Measurements from ENCODE around the gene HOXB5.

HOXB5 gene

GRCh38 chr17:48545539-48545938 lies 48.0 kb downstream of the HOXB5 start:
- peaks cover 48 to 96% (median 92%) of the 10 kb centered on the region in 3 experiments for H3K27me3 ChIP-seq (ENCODE audit: control insufficient read depth in 3 of 3, insufficient read depth in 3 of 3, low read depth in 1 of 3, low read length in 3 of 3)

GRCh38 chr17:48545022-48545375 lies 48.6 kb downstream of the HOXB5 start, which contains the start of gene HOXB2:
Gene HOXB2, minus strand, starts transcription at chr17:48545109. Its CDS starts 198 bp downstream, at chr17:48544911.
- Histone ChIP-seq H2BK12ac (ENCODE audit: low read length) (no peak within 1 kb of the TSS), H4K91ac (ENCODE audit: low read depth, low read length, poor library complexity) (no peak within 1 kb of the TSS), H3K4me3 (ENCODE audit: low read length in 2 of 2) (peak within 1 kb of the TSS in 1 of 2 donors; percentile 45), H3K4me2 (ENCODE audit: insufficient read depth, low read length, poor library complexity, severe bottlenecking) (no peak within 1 kb of the TSS), H2BK5ac (ENCODE audit: low read length) (no peak within 1 kb of the TSS), H4K8ac (ENCODE audit: low read depth, low read length) (no peak within 1 kb of the TSS), H2BK120ac (ENCODE audit: low read depth, low read length) (no peak within 1 kb of the TSS), H2BK15ac (ENCODE audit: low read length) (no peak within 1 kb of the TSS), H3K9ac (ENCODE audit: low read depth, low read length, poor library complexity) (no peak within 1 kb of the TSS), H3K18ac (ENCODE audit: low read length) (no peak within 1 kb of the TSS), H3K36me3 (replicated peaks in 1 of 2; ENCODE audit: control insufficient read depth in 2 of 2, insufficient read depth in 2 of 2, low read length in 2 of 2) (no peaks in the 10 kb centered on the region), H3K23ac (ENCODE audit: low read depth, low read length, poor library complexity) (no peak within 1 kb of the TSS), H3K14ac (ENCODE audit: low read length) (no peak within 1 kb of the TSS), H3K79me1 (ENCODE audit: low read depth, low read length) (no peaks in the 10 kb centered on the region), H2AFZ (ENCODE audit: low read length) (peak within 1 kb of the TSS; percentile 29), H2AK5ac (ENCODE audit: low read depth, low read length) (no peak within 1 kb of the TSS), H3K4me1 (ENCODE audit: control insufficient read depth in 2 of 2, insufficient read depth in 1 of 2, low read depth in 1 of 2, low read length in 2 of 2) (no peaks in the 10 kb centered on the region), H3K27ac (replicated peaks; ENCODE audit: low read length) (no peak within 1 kb of the TSS), H3K4ac (ENCODE audit: low read length) (no peak within 1 kb of the TSS), H3K27me3 (ENCODE audit: control insufficient read depth in 3 of 3, insufficient read depth in 3 of 3, low read depth in 1 of 3, low read length in 3 of 3) (peaks cover 44 to 98% (median 92%) of the 10 kb centered on the region in 3 experiments), H3K9me3 (replicated peaks in 1 of 2; ENCODE audit: control insufficient read depth in 2 of 2, insufficient read depth in 1 of 2, low read depth in 1 of 2, low read length in 2 of 2) (peaks cover 0 to 4% of the 10 kb centered on the region in 2 donors)
- WGBS, 2 donors (ENCODE audit: extremely low coverage in 2 of 2, insufficient read length in 2 of 2, insufficient replicate concordance in 1 of 2): no CpG with 5 or more reads among the region's 12 CpGs
- no peak for DNase-seq (ENCODE audit: low spot score)

More at GRCh38 chr17:48545539-48545938, 48.0 kb downstream of the HOXB5 start:
- Histone ChIP-seq H3K4me1 (ENCODE audit: control insufficient read depth in 2 of 2, insufficient read depth in 1 of 2, low read depth in 1 of 2, low read length in 2 of 2) (no peaks in the 10 kb centered on the region), H3K9me3 (replicated peaks in 1 of 2; ENCODE audit: control insufficient read depth in 2 of 2, insufficient read depth in 1 of 2, low read depth in 1 of 2, low read length in 2 of 2) (peaks cover 0 to 4% of the 10 kb centered on the region in 2 donors), H2AFZ (ENCODE audit: low read length) (no peak overlapping the region), H3K4me2 (ENCODE audit: insufficient read depth, low read length, poor library complexity, severe bottlenecking) (no peak overlapping the region), H2AK5ac (ENCODE audit: low read depth, low read length) (no peak overlapping the region), H2BK15ac (ENCODE audit: low read length) (no peak overlapping the region), H3K9ac (ENCODE audit: low read depth, low read length, poor library complexity) (no peak overlapping the region), H3K4ac (ENCODE audit: low read length) (no peak overlapping the region), H3K36me3 (replicated peaks in 1 of 2; ENCODE audit: control insufficient read depth in 2 of 2, insufficient read depth in 2 of 2, low read length in 2 of 2) (no peaks in the 10 kb centered on the region), H3K27ac (replicated peaks; ENCODE audit: low read length) (no peak overlapping the region), H2BK120ac (ENCODE audit: low read depth, low read length) (no peak overlapping the region), H2BK12ac (ENCODE audit: low read length) (no peak overlapping the region), H3K4me3 (ENCODE audit: low read length in 2 of 2) (peak overlapping the region in 1 of 2 donors; percentile 36), H3K18ac (ENCODE audit: low read length) (no peak overlapping the region), H3K14ac (ENCODE audit: low read length) (no peak overlapping the region), H4K8ac (ENCODE audit: low read depth, low read length) (no peak overlapping the region), H2BK5ac (ENCODE audit: low read length) (no peak overlapping the region), H3K79me1 (ENCODE audit: low read depth, low read length) (no peaks in the 10 kb centered on the region), H3K23ac (ENCODE audit: low read depth, low read length, poor library complexity) (no peak overlapping the region), H4K91ac (ENCODE audit: low read depth, low read length, poor library complexity) (no peak overlapping the region)
- no CpG with 5 or more reads among the region's 1 CpG for WGBS, 2 donors (ENCODE audit: extremely low coverage in 2 of 2, insufficient read length in 2 of 2, insufficient replicate concordance in 1 of 2)
- no peak for DNase-seq (ENCODE audit: low spot score)

GRCh38 chr17:48544349-48545021 lies 49.1 kb downstream of the HOXB5 start:
- Histone ChIP-seq H2AFZ (ENCODE audit: low read length) (peak overlapping the region; percentile 29), H3K18ac (ENCODE audit: low read length) (no peak overlapping the region), H4K8ac (ENCODE audit: low read depth, low read length) (no peak overlapping the region), H3K79me1 (ENCODE audit: low read depth, low read length) (no peaks in the 10 kb centered on the region), H3K9me3 (replicated peaks in 1 of 2; ENCODE audit: control insufficient read depth in 2 of 2, insufficient read depth in 1 of 2, low read depth in 1 of 2, low read length in 2 of 2) (peaks cover 0 to 6% of the 10 kb centered on the region in 2 donors), H2BK5ac (ENCODE audit: low read length) (no peak overlapping the region), H3K27ac (replicated peaks; ENCODE audit: low read length) (no peak overlapping the region), H2BK12ac (ENCODE audit: low read length) (no peak overlapping the region), H3K23ac (ENCODE audit: low read depth, low read length, poor library complexity) (no peak overlapping the region), H2BK120ac (ENCODE audit: low read depth, low read length) (no peak overlapping the region), H3K14ac (ENCODE audit: low read length) (no peak overlapping the region), H3K9ac (ENCODE audit: low read depth, low read length, poor library complexity) (no peak overlapping the region), H3K4me2 (ENCODE audit: insufficient read depth, low read length, poor library complexity, severe bottlenecking) (no peak overlapping the region), H3K36me3 (replicated peaks in 1 of 2; ENCODE audit: control insufficient read depth in 2 of 2, insufficient read depth in 2 of 2, low read length in 2 of 2) (no peaks in the 10 kb centered on the region), H2AK5ac (ENCODE audit: low read depth, low read length) (no peak overlapping the region), H3K4me1 (ENCODE audit: control insufficient read depth in 2 of 2, insufficient read depth in 1 of 2, low read depth in 1 of 2, low read length in 2 of 2) (no peaks in the 10 kb centered on the region), H2BK15ac (ENCODE audit: low read length) (no peak overlapping the region), H3K27me3 (ENCODE audit: control insufficient read depth in 3 of 3, insufficient read depth in 3 of 3, low read depth in 1 of 3, low read length in 3 of 3) (peaks cover 44 to 93% (median 92%) of the 10 kb centered on the region in 3 experiments), H4K91ac (ENCODE audit: low read depth, low read length, poor library complexity) (no peak overlapping the region), H3K4me3 (ENCODE audit: low read length in 2 of 2) (peak overlapping the region in 1 of 2 donors; percentile 45), H3K4ac (ENCODE audit: low read length) (no peak overlapping the region)
- WGBS, 2 donors (ENCODE audit: extremely low coverage in 2 of 2, insufficient read length in 2 of 2, insufficient replicate concordance in 1 of 2): no CpG with 5 or more reads among the region's 38 CpGs
- no peak for DNase-seq (ENCODE audit: low spot score)

GRCh38 chr17:48543854-48544348 lies 49.7 kb downstream of the HOXB5 start:
- Histone ChIP-seq H3K4me2 (ENCODE audit: insufficient read depth, low read length, poor library complexity, severe bottlenecking) (no peak overlapping the region), H2BK5ac (ENCODE audit: low read length) (no peak overlapping the region), H3K9ac (ENCODE audit: low read depth, low read length, poor library complexity) (no peak overlapping the region), H3K4me1 (ENCODE audit: control insufficient read depth in 2 of 2, insufficient read depth in 1 of 2, low read depth in 1 of 2, low read length in 2 of 2) (no peaks in the 10 kb centered on the region), H2AK5ac (ENCODE audit: low read depth, low read length) (no peak overlapping the region), H3K4me3 (ENCODE audit: low read length in 2 of 2) (peak overlapping the region in 1 of 2 donors; percentile 45), H3K27me3 (ENCODE audit: control insufficient read depth in 3 of 3, insufficient read depth in 3 of 3, low read depth in 1 of 3, low read length in 3 of 3) (peaks cover 41 to 92% (median 87%) of the 10 kb centered on the region in 3 experiments), H3K9me3 (replicated peaks in 1 of 2; ENCODE audit: control insufficient read depth in 2 of 2, insufficient read depth in 1 of 2, low read depth in 1 of 2, low read length in 2 of 2) (peaks cover 0 to 3% of the 10 kb centered on the region in 2 donors), H3K23ac (ENCODE audit: low read depth, low read length, poor library complexity) (no peak overlapping the region), H3K79me1 (ENCODE audit: low read depth, low read length) (no peaks in the 10 kb centered on the region), H2BK15ac (ENCODE audit: low read length) (no peak overlapping the region), H2BK120ac (ENCODE audit: low read depth, low read length) (no peak overlapping the region), H3K4ac (ENCODE audit: low read length) (no peak overlapping the region), H2AFZ (ENCODE audit: low read length) (peak overlapping the region; percentile 29), H4K91ac (ENCODE audit: low read depth, low read length, poor library complexity) (no peak overlapping the region), H3K18ac (ENCODE audit: low read length) (no peak overlapping the region), H3K27ac (replicated peaks; ENCODE audit: low read length) (no peak overlapping the region), H2BK12ac (ENCODE audit: low read length) (no peak overlapping the region), H3K36me3 (replicated peaks in 1 of 2; ENCODE audit: control insufficient read depth in 2 of 2, insufficient read depth in 2 of 2, low read length in 2 of 2) (no peaks in the 10 kb centered on the region), H4K8ac (ENCODE audit: low read depth, low read length) (no peak overlapping the region), H3K14ac (ENCODE audit: low read length) (no peak overlapping the region)
- no CpG with 5 or more reads among the region's 20 CpGs for whole genome bisulfite sequencing, 2 donors (ENCODE audit: extremely low coverage in 2 of 2, insufficient read length in 2 of 2, insufficient replicate concordance in 1 of 2)
- DNase-seq (ENCODE audit: low spot score): no peak

All from neuronal stem cell (in vitro differentiated cells).